Liver (tissue), 9 donors: ENCODE measurements around the gene USP9X. TPM values are rescaled to one million over a fixed set of nuclear protein-coding genes. Genes with fewer than 3 reads are reported as not detected.

Source experiments
- DNase-seq: peaks from one replicate; pipeline ENCODE4 v3.0.0-alpha.2; 2017; ENCODE audit warnings: low spot score
- H3K27ac ChIP-seq, 2 donors: one replicate each; pipeline ENCODE4 v1.7.0; 2013; ENCODE audit warnings: inconsistent platforms in 2 of 2, low read length in 2 of 2, control low read depth in 1 of 2, low read depth in 1 of 2, mild to moderate bottlenecking in 1 of 2
- H3K27me3 ChIP-seq, 4 donors: one replicate each; pipeline versions ENCODE4 v1.6.1 to v1.7.0; 2013; ENCODE audit warnings: low read length in 3 of 4, inconsistent platforms in 1 of 4, mild to moderate bottlenecking in 1 of 4, moderate library complexity in 1 of 4; ENCODE audit not compliant: control insufficient read depth in 4 of 4, insufficient read depth in 4 of 4
- H3K36me3 ChIP-seq, 4 donors: one replicate each; pipeline versions ENCODE4 v1.6.1 to v1.7.0; 2013; ENCODE audit warnings: low read length in 3 of 4, mild to moderate bottlenecking in 3 of 4, low read depth in 1 of 4, moderate library complexity in 1 of 4; ENCODE audit not compliant: control insufficient read depth in 4 of 4, insufficient read depth in 3 of 4
- H3K4me1 ChIP-seq, 4 donors: one replicate each; pipeline versions ENCODE4 v1.6.1 to v1.7.0; 2013; ENCODE audit warnings: low read length in 3 of 4, mild to moderate bottlenecking in 3 of 4, moderate library complexity in 1 of 4; ENCODE audit not compliant: control insufficient read depth in 4 of 4, insufficient read depth in 4 of 4
- H3K4me3 ChIP-seq, 3 donors: one replicate each; pipeline versions ENCODE4 v1.6.1 to v1.7.0; 2013; ENCODE audit warnings: low read length in 3 of 3, control low read depth in 1 of 3, low read depth in 1 of 3, mild to moderate bottlenecking in 1 of 3
- H3K9ac ChIP-seq, 2 donors: one replicate each; pipeline ENCODE4 v1.7.0; 2013; ENCODE audit warnings: low read length in 2 of 2, mild to moderate bottlenecking in 2 of 2, moderate library complexity in 2 of 2, control low read depth in 1 of 2, low read depth in 1 of 2
- H3K9me3 ChIP-seq, 4 donors: one replicate each; pipeline versions ENCODE4 v1.6.1 to v1.7.0; 2013; ENCODE audit warnings: low read length in 3 of 4; ENCODE audit not compliant: control insufficient read depth in 4 of 4
- ATF3 ChIP-seq: IDR thresholded peaks from 2 replicates; pipeline ENCODE4 v1.6.1; 2016; ENCODE audit warnings: antibody characterized with exemption
- EGR1 ChIP-seq, 2 donors: IDR thresholded peaks; 2 replicates each; pipeline ENCODE4 v1.6.1; 2016 to 2018; ENCODE audit warnings: antibody characterized with exemption in 2 of 2, low read depth in 2 of 2
- FOXA1 ChIP-seq: IDR thresholded peaks from 2 replicates; pipeline ENCODE4 v1.6.1; 2016; ENCODE audit warnings: antibody characterized with exemption
- FOXA2 ChIP-seq: IDR thresholded peaks from 2 replicates; pipeline ENCODE4 v1.6.1; 2016; ENCODE audit warnings: antibody characterized with exemption
- GABPA ChIP-seq, 2 donors: IDR thresholded peaks in 1 of 2; conservative IDR thresholded peaks in 1 of 2; 2 replicates each; pipeline ENCODE4 v1.6.1; 2016; ENCODE audit warnings: antibody characterized with exemption in 2 of 2, mild to moderate bottlenecking in 1 of 2, moderate library complexity in 1 of 2
- HNF4A ChIP-seq, 2 donors: conservative IDR thresholded peaks; 2 replicates each; pipeline ENCODE4 v1.6.1; 2016; ENCODE audit warnings: antibody characterized with exemption in 2 of 2, mild to moderate bottlenecking in 2 of 2
- HNF4G ChIP-seq: IDR thresholded peaks from 2 replicates; pipeline ENCODE4 v1.6.1; 2016; ENCODE audit warnings: antibody characterized with exemption
- JUND ChIP-seq, 2 donors: IDR thresholded peaks; 2 replicates each; pipeline ENCODE4 v1.6.1; 2016; ENCODE audit warnings: antibody characterized with exemption in 2 of 2
- MAX ChIP-seq: IDR thresholded peaks from 2 replicates; pipeline ENCODE4 v1.6.1; 2016; ENCODE audit warnings: antibody characterized with exemption
- NR2F2 ChIP-seq: IDR thresholded peaks from 2 replicates; pipeline ENCODE4 v1.6.1; 2016; ENCODE audit warnings: antibody characterized with exemption
- RAD21 ChIP-seq, 2 donors: IDR thresholded peaks; 2 replicates each; pipeline ENCODE4 v1.6.1; 2016; ENCODE audit warnings: antibody characterized with exemption in 2 of 2, mild to moderate bottlenecking in 2 of 2
- REST ChIP-seq: IDR thresholded peaks from 2 replicates; pipeline ENCODE4 v1.6.1; 2016; ENCODE audit warnings: antibody characterized with exemption, mild to moderate bottlenecking
- RXRA ChIP-seq, 2 donors: IDR thresholded peaks; 2 replicates each; pipeline ENCODE4 v1.6.1; 2017 to 2018; ENCODE audit warnings: antibody characterized with exemption in 2 of 2, mild to moderate bottlenecking in 1 of 2
- SP1 ChIP-seq: IDR thresholded peaks from 2 replicates; pipeline ENCODE4 v1.6.1; 2018; ENCODE audit warnings: antibody characterized with exemption, mild to moderate bottlenecking
- YY1 ChIP-seq: IDR thresholded peaks from 2 replicates; pipeline ENCODE4 v1.6.1; 2016; ENCODE audit warnings: antibody characterized with exemption, mild to moderate bottlenecking
- ZBTB33 ChIP-seq: IDR thresholded peaks from 2 replicates; pipeline ENCODE4 v1.6.1; 2016; ENCODE audit warnings: antibody characterized with exemption
- WGBS: extraction: QIAGEN DNeasy Blood & Tissue Kit; methylation state at CpG from one replicate; pipeline ENCODE4 v1.1.7; 2013; 5-methylcytosine and 5-hydroxymethylcytosine counted together
- polyA plus RNA-seq, 2 donors: library from polyadenylated mRNA; stranded (reverse) in 1 of 2; unstranded in 1 of 2; fragments of 200-250 nt in 1 of 2; fragments of >200 nt in 1 of 2; fragmentation: Nextera tagmentation in 1 of 2; extraction: Ambion mirVana in 1 of 2; gene quantifications; one replicate each; pipeline versions ENCODE4 v1.2.1 to v1.2.3, GENCODE V29; 2013 to 2015
- total RNA-seq, 2 donors: library from RNA; depleted of rRNA; stranded (reverse); fragments of >200 nt; gene quantifications; one replicate each; pipeline ENCODE4 v1.2.3, GENCODE V29; 2014
- TF ChIP-seq, protein P1 (sequence below): fragments of 150-350 bp; IDR thresholded peaks from 2 replicates; pipeline ENCODE4 v1.5.1; 2017; ENCODE audit warnings: improper control_type of control experiment, low read depth, low read length; ENCODE audit not compliant: missing input control
- donor health status: healthy.
- donor health status: healthy.
- donor health status: healthy.
- donor health status: healthy.
- donor health status: healthy.

Gene USP9X
- total and polyA plus RNA-seq, 4 donors: 13.4 to 117 (median 60.9) TPM

- WGBS: 88% methylated on average over 5 of the region's 5 CpGs
These were observed 17.5 kb upstream of the USP9X start for GRCh38 chrX:41067721-41068120.

DNA sequence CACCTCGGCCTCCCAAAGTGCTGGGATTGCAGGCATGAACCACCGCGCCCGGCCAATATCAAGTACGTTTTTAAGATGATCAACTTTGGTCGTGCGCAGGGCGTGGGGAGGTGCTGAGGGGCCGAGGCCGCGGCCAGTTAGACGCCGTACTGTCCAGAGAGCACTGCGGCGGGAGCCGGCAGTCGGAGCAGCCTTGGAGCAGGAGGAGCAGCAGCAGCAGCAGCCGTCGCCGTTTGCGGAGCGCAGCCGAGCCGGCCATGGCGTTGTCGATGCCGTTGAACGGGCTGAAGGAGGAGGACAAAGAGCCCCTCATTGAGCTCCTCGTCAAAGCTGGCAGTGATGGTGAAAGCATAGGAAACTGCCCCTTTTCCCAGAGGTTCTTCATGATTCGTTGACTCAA is 8.5 kb upstream of the USP9X start:
- no peak for DNase-seq
- Histone ChIP-seq H3K27ac (no peak overlapping the region), H3K4me3 (no peak overlapping the region), H3K36me3 (no peaks in the 10 kb centered on the region), H3K4me1 (peaks cover 0 to 9% (median 2%) of the 10 kb centered on the region in 4 donors), H3K9me3 (no peaks in the 10 kb centered on the region), H3K27me3 (no peaks in the 10 kb centered on the region), H3K9ac (no peak overlapping the region)
- 95% methylated on average over 30 of the region's 30 CpGs for WGBS
- TF ChIP-seq GABPA (IDR thresholded peaks at IDR 0.05 in 1 of 2, conservative IDR thresholded peaks at IDR 0.05 in 1 of 2) (no peak), JUND (IDR thresholded peaks at IDR 0.05) (no peak), FOXA2 (no peak), MAX (no peak), HNF4G (no peak), FOXA1 (no peak), EGR1 (IDR thresholded peaks at IDR 0.05; ENCODE audit: low read depth in 2 of 2) (no peak), REST (no peak), RAD21 (IDR thresholded peaks at IDR 0.05) (no peak), RXRA (IDR thresholded peaks at IDR 0.05) (no peak), ATF3 (no peak), YY1 (no peak), SP1 (no peak), HNF4A (conservative IDR thresholded peaks at IDR 0.05) (no peak), NR2F2 (no peak), ZBTB33 (no peak)
- TF ChIP-seq, protein P1, sequence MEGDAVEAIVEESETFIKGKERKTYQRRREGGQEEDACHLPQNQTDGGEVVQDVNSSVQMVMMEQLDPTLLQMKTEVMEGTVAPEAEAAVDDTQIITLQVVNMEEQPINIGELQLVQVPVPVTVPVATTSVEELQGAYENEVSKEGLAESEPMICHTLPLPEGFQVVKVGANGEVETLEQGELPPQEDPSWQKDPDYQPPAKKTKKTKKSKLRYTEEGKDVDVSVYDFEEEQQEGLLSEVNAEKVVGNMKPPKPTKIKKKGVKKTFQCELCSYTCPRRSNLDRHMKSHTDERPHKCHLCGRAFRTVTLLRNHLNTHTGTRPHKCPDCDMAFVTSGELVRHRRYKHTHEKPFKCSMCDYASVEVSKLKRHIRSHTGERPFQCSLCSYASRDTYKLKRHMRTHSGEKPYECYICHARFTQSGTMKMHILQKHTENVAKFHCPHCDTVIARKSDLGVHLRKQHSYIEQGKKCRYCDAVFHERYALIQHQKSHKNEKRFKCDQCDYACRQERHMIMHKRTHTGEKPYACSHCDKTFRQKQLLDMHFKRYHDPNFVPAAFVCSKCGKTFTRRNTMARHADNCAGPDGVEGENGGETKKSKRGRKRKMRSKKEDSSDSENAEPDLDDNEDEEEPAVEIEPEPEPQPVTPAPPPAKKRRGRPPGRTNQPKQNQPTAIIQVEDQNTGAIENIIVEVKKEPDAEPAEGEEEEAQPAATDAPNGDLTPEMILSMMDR: no peak

More at GRCh38 chrX:41067721-41068120, 17.5 kb upstream of the USP9X start:
- H3K4me3 ChIP-seq: no peak overlapping the region
- no peak overlapping the region for H3K27ac ChIP-seq
- no peaks in the 10 kb centered on the region for H3K27me3 ChIP-seq
- no peaks in the 10 kb centered on the region for H3K36me3 ChIP-seq
- H3K9ac ChIP-seq: no peak overlapping the region
- no peaks in the 10 kb centered on the region for H3K4me1 ChIP-seq
- no peak for DNase-seq
- no peak for TF ChIP-seq HNF4G
- no peak for TF ChIP-seq GABPA (IDR thresholded peaks at IDR 0.05 in 1 of 2, conservative IDR thresholded peaks at IDR 0.05 in 1 of 2)
- TF ChIP-seq NR2F2: peak; percentile 28
- TF ChIP-seq, protein P1: no peak
- H3K9me3 ChIP-seq: no peaks in the 10 kb centered on the region
